ENCODE measurements around the gene POMZP3.
"Not testable (repeated sequence)": the region's sequence is repeated elsewhere in the genome, so short reads cannot be mapped to it uniquely, and the experiment has no call there.

Gene POMZP3

DNA sequence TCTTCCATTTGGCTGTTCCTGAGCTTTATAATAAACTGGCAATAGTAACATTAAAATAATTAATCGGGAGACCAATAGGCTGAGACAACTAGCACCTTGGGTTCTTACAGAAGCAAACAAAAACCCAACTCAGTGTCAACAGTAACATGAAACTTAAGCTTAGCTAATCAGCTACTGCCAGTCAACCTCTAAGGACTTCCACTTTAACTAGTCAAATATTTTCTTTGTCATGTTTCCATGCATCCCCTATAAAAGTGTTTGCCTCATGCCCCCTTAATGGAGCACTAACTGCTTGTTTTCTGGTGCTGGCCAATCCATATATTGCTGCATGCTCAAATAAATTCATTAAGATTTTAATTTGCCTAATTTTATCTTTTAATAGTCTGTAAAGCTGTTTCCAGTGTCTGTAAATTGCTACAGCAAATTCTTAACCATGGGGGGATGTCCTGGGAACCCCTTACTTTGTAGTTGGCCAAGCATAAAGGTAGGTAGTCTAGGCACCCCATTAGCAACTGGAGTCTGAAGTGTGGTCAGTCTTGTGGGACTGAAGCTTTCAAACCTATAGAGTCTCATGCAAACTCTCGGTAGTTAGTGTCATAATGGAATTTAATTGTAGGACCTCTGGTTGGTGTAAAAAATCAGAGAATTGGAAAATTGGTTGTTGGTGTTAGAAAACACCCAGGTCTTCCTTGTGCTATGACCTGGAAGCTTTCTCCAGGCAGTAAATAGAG lies 40.3 kb downstream of the POMZP3 start:
- DNase-seq, result not testable (repeated sequence)

DNA sequence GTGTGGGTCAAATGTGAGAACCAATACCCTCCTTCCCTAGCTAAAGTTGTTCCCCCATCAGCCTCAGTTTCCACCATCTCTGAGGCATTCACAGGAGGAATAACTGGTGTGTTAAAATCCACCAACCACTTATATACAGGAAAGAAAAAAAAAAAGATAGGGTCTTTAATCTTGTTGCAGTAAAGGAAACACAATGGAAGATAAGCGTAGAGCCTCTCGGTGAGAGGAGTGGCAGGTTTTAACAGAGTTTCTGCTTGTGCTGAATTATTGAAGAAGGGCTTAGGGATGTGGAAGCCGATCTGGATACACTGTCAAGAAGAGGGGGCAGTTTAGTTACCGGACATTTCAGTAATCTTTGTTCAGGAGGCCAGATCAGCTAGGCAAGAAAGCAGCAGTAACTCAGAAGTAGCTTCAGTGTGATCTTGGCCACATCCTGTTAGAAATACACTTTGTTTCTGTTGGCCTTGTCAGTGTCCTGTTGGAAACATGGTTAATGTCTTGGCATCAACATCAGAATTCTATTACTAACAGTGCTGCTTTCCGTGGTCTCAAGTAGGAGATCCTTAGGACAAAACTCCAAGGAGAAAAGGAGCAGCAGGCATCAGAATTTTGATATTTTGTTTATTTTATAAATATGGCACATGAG lies 43.3 kb downstream of the POMZP3 start:
- not testable (repeated sequence) for DNase-seq

DNA sequence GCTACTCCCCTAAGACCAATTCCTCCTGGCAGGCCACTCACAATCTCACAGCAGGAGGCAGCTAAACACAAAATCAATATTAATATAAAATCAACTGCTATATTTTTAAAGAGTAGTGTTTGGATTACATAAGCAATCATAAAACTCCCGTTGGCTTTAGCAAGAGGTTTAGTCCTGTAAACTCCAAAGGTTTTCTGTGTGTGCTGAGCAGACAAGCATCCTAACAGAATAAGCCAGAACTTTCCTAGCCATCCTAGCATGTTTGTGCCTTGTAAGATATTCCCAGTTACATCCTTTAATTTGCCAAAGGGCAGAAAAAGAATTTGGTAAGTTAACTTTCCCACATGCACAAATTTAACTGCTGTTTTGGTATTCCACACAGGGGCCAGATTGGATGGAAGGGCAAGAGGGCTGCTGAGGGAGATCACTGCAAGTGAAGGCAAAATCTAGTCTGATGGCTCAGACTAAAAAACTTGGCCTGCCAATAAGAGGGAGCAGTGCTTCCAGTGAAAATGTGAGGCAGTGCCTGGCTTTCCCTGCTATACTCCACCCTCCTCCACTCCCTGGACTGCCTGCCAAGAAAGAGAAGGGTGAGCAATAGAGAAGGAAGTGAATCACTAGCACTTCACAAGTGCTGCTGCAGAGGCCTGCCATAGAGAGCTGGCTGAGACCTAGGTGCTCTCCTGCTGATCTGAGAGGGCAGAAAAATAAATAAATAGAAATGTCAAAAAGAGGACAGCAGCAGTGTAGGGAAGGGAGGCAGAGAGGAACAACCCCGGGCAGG lies 44.0 kb downstream of the POMZP3 start:
- DNase-seq, result not testable (repeated sequence)

DNA sequence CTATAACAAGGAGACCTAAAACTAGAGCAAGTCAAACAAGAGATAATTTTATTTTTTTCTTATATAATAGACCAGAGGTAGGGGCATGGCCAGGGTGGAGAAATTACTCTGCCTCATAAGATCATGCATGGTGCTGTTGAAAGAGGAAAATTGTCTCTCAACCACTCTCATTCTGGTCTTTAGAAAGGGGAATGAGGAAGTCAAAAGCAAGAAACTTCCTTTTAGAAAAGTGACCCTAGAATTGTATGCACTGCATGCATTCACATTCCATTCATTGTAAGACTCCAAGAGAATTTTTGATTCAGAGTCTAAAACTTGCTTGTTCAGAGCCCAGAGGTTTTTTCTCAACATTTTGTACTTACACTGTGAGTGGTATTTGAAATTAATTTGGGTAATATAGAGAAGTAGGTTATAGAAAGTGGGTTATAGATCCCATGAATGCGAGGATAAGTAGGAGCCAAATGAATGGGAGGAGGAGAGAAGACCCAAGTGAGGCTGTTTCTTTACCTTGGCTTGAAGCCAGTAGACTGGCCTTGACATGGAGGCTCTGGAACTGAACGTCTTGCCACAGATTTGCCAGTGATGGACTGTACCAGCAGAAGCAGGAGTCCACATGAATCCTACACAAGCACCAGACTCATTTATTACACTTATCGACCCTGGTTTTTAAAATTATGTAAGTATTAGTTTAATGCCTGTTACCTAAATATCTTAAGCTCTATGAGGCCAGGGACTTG lies 51.0 kb downstream of the POMZP3 start:
- DNase-seq, result not testable (repeated sequence)

DNA sequence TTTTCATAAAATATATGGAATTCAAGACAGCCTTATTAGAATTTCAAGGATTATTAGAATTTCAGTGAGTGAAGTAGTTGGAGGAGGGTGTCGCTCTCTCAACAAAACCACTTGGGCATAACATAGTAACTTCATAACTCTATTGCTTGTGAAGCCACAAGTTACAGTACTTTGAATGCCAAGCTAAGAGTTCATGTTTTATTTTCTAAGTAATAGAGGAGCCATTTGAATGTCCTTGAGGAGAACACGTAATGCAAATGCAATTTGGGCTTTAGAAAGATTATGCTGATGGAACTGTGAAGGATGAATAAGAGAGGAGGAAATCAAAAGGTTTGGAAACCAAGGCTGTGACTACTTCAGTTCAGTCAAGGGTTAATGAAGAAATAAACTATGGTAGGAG lies 51.6 kb downstream of the POMZP3 start:
- DNase-seq, result not testable (repeated sequence)

DNA sequence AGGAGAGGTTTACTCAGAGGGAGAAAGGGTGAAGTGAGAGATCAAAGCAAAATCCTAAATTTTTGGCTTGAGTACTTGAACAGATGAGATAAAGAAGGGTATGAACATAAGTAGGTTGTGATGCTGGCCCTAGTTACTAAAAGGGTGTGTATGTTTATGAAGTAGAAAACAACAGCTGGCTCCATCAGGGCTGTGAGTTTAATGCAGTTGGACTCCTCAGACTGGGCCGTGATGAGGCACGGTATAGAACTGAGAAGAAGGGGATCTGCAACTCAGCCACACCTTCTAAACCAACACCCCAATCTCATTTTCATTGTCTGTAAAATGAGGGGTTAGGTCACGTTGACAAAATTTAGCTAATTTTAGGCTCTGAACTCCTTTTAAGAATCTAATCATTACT lies 54.8 kb downstream of the POMZP3 start:
- DNase-seq, result not testable (repeated sequence)

DNA sequence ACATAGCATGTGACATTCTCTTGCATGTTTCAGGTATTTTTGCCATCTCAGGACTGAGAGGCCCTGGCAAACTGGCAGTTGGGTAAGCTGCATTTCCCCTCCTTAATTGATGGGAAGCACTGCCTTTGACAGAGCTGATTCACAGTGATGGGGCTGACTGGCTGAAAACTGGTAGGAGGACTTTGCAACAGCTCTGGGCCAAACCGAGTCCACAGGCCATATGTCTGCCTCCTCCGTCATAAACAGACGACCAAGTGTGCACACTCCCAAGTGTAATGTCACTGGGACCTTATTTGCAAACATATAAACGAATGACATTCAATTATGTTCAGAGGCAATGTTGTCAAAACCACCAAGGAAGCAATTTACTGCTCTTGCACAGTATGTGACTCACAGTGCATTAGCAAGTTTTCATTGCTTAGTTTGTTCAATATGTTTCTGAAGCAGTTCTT lies 56.7 kb downstream of the POMZP3 start:
- DNase-seq, result not testable (repeated sequence)

DNA sequence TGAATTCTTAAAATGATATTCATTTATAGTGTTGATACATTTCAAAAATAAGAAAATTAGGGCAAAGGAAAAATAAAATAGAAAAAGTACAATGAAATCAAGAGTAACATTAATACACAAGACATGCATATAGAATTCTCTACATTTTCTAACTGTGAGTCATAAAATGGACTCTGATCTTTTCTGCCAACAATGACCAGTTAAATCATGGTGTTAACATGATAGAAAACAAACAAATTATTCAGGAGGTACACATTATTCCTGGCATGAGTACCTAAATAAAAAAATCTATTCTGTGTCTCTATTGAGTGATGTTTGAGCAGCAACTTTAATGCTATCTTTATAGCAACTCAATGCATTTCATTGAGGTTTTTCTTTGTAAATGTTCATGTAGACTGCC lies 58.3 kb downstream of the POMZP3 start:
- DNase-seq, result not testable (repeated sequence)

DNA sequence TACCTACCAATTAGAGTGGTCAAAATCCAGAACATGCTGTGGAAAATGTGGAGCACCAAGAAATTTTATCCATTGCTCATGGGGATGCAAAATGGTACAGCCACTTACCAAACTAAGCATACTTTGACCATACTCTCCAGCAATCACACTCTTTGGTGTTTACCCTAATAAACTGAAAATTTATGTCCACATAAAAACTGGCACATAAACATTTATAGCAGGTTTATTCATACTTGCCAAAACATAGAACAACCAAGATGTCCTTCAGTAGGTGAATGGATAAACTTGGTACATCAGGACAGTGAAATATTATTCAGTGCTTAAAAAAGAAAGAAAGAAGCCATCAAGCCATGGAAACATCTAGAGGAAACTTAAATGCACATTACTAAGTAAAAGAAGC lies 59.3 kb downstream of the POMZP3 start:
- DNase-seq, result not testable (repeated sequence)

DNA sequence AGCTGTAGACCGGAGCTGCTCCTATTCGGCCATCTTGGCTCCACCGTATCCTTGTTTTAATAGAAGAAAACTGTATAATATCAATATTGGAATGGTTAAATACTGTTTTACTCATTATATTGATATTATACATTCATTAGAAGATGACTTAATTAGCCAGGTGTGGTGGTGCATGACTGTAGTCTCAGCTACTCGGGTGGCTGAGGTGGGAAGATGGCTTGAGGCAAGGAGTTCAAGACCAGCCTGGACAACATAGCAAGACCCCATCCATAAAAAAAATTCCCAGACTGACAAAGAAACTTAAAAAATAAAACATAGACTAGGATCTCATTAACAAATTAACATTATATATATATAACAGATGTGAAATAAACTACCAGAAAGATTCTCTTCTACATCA lies 59.8 kb downstream of the POMZP3 start:
- DNase-seq, result not testable (repeated sequence)

DNA sequence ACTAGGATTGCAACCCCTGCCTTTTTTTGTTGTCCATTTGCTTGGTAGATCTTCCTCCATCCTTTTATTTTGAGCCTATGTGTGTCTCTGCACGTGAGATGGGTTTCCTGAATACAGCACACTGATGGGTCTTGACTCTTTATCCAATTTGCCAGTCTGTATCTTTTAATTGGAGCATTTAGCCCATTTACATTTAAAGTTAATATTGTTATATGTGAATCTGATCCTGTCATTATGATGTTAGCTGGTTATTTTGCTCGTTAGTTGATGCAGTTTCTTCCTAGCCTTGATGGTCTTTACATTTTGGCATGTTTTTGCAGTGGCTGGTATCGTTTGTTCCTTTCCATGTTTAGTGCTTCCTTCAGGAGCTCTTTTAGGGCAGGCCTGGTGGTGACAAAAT lies 62.1 kb downstream of the POMZP3 start:
- not testable (repeated sequence) for DNase-seq

DNA sequence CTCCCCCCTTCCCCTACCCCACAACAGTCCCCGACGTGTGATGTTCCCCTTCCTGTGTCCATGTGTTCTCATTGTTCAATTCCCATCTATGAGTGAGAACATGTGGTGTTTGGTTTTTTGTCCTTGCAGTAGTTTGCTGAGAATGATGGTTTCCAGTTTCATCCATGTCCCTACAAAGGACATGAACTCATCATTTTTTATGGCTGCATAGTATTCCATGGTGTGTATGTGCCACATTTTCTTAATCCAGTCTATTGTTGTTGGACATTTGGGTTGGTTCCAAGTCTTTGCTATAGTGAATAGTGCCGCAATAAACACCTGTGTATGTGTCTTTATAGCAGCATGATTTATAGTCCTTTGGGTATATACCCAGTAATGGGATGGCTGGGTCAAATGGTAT lies 65.7 kb downstream of the POMZP3 start:
- DNase-seq, result not testable (repeated sequence)

DNA sequence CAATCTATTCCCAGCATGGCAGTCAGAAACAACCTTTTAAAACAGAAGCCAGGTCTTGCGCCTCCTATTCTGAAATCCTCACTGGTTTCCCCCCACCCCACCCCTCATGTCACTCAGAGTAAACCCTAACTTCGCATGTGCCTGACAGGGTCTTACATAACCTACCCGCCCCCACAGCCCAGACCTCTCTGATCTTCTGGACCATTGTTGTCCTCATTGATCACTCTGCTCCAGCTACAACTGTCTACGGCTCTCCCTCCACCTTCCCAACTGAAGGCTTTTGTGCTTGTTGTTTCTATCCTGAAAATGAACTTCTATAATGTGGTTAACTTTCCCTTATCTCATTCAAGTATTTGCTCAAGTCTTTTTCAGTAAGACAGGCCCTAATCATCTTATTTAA lies 66.9 kb downstream of the POMZP3 start:
- not testable (repeated sequence) for DNase-seq
